ENCODE measurements around the gene AMIGO3. TPM values are rescaled to one million over a fixed set of nuclear protein-coding genes. Genes with fewer than 3 reads are reported as not detected.

The AMIGO3 gene
- total RNA-seq, 1 experiment from 2014 or later: 0.32 TPM

- Histone ChIP-seq H3K4me3 (replicated peaks in 1 of 2; ENCODE audit: low read depth in 1 of 2, low read length in 2 of 2) (no peak overlapping the region), H2AFZ (ENCODE audit: low read depth, low read length, poor library complexity, severe bottlenecking) (no peak overlapping the region), H3K27ac (ENCODE audit: low read depth, low read length) (no peak overlapping the region), H3K9me2 (ENCODE audit: insufficient read depth) (no peaks in the 10 kb centered on the region), H3K36me3 (ENCODE audit: control insufficient read depth in 1 of 2, insufficient read depth in 2 of 2, low read length in 2 of 2) (peaks cover 15 to 23% of the 10 kb centered on the region in 2 experiments; a peak in 3 of 4 replicates), H3K4me2 (ENCODE audit: low read length) (no peak overlapping the region), H3K4me1 (ENCODE audit: control insufficient read depth in 1 of 2, insufficient read depth in 2 of 2, low read length in 2 of 2) (peaks cover 0 to 3% of the 10 kb centered on the region in 2 experiments; a peak in 1 of 4 replicates), H4K20me1 (ENCODE audit: insufficient read depth) (no peaks in the 10 kb centered on the region), H3K9ac (ENCODE audit: low read length) (no peak overlapping the region), H3K27me3 (ENCODE audit: insufficient read depth, low read length) (no peaks in the 10 kb centered on the region), H3K9me3 (ENCODE audit: control insufficient read depth in 1 of 2, insufficient read depth in 1 of 2, low read depth in 1 of 2, low read length in 2 of 2) (no peaks in the 10 kb centered on the region), H3K79me2 (ENCODE audit: insufficient read depth, low read length) (peaks cover 8% of the 10 kb centered on the region; the same call in 1 of the 2 replicates)
- no TSS peak for BruUV-seq (replicated peaks)
- no peak for TF ChIP-seq FOSL1 (IDR thresholded peaks at IDR 0.05; ENCODE audit: low read depth)
- TF ChIP-seq ZBTB33 (IDR thresholded peaks at IDR 0.05; ENCODE audit: extremely low read depth, insufficient replicate concordance, low read length): no peak
- TF ChIP-seq SP1 (IDR thresholded peaks at IDR 0.05; ENCODE audit: low read depth): no peak
- ATAC-seq (no peak), DNase-seq (ENCODE audit: low read depth, low spot score) (no peak)
- ChIA-PET RAD21 (ENCODE audit: low non-redundant PET in 1 of 2, low total read pairs in 2 of 2, uncharacterized antibody in 2 of 2, unreplicated experiment in 2 of 2) (no interaction called here), CTCF (no interaction called here), POLR2A (no interaction called here)
- intact Hi-C loops (cut with micrococcal nuclease): no loop called here
Observed at GRCh38 chr3:49729966-49730609, 10.6 kb upstream of the AMIGO3 start.

- H3K4me3 ChIP-seq (replicated peaks in 1 of 2; ENCODE audit: low read depth in 1 of 2, low read length in 2 of 2): no peak overlapping the region
- no peak overlapping the region for H3K9ac ChIP-seq (ENCODE audit: low read length)
- ChIA-PET CTCF (interaction anchor here (1.3 kb wide), 1 partner anchor 75 kb away, joined by 3 read pairs; the partner anchor contains the start of gene INKA1), POLR2A (no interaction called here), RAD21 (ENCODE audit: low non-redundant PET in 1 of 2, low total read pairs in 2 of 2, uncharacterized antibody in 2 of 2, unreplicated experiment in 2 of 2) (no interaction called here)
- H3K4me1 ChIP-seq (ENCODE audit: control insufficient read depth in 1 of 2, insufficient read depth in 2 of 2, low read length in 2 of 2): peaks cover 9 to 16% of the 10 kb centered on the region in 2 experiments; a peak in 3 of 4 replicates
- H3K4me2 ChIP-seq (ENCODE audit: low read length): no peak overlapping the region
- H3K27me3 ChIP-seq (ENCODE audit: insufficient read depth, low read length): no peaks in the 10 kb centered on the region
- TF ChIP-seq ATF3 (IDR thresholded peaks at IDR 0.05): no peak
- TF ChIP-seq YY1 (IDR thresholded peaks at IDR 0.05; ENCODE audit: extremely low read depth, insufficient replicate concordance, low read depth, low read length): no peak
- H3K36me3 ChIP-seq (ENCODE audit: control insufficient read depth in 1 of 2, insufficient read depth in 2 of 2, low read length in 2 of 2): peaks cover 11 to 17% of the 10 kb centered on the region in 2 experiments; a peak in 3 of 4 replicates
- no peak overlapping the region for H3K27ac ChIP-seq (ENCODE audit: low read depth, low read length)
- no peak for ATAC-seq
- H3K79me2 ChIP-seq (ENCODE audit: insufficient read depth, low read length): peaks cover 7% of the 10 kb centered on the region
- H2AFZ ChIP-seq (ENCODE audit: low read depth, low read length, poor library complexity, severe bottlenecking): no peak overlapping the region
- no peak for DNase-seq (ENCODE audit: low read depth, low spot score)
- intact Hi-C loops (cut with micrococcal nuclease): no loop called here
- no peaks in the 10 kb centered on the region for H3K9me2 ChIP-seq (ENCODE audit: insufficient read depth)
- H3K9me3 ChIP-seq (ENCODE audit: control insufficient read depth in 1 of 2, insufficient read depth in 1 of 2, low read depth in 1 of 2, low read length in 2 of 2): no peaks in the 10 kb centered on the region
- no TSS peak for BruUV-seq (replicated peaks)
- no peaks in the 10 kb centered on the region for H4K20me1 ChIP-seq (ENCODE audit: insufficient read depth)
Observed at GRCh38 chr3:49727924-49728361, 8.5 kb upstream of the AMIGO3 start.

Measured in HCT116 (cell line).